GM12878 (cell line): ENCODE data around the gene AK5. TPM values are rescaled to one million over a fixed set of nuclear protein-coding genes. Genes with fewer than 3 reads are reported as not detected.

ENCODE experiments used
- ATAC-seq: fragments of 200-7000 bp; cut with Tn5 transposase; 3 replicates; pipeline ENCODE4 v1.9.1; 2020; ENCODE audit warnings: mild to moderate bottlenecking, moderate library complexity
- BruUV-seq: library from RNA; stranded (reverse); fragments of 400-500 nt; replicated peaks from 2 replicates; lab custom pipeline; 2021; lab: Mats Ljungman, UMichigan
- CTCF ChIA-PET: fragments of 300-600 bp; sonication (Branson Sonifier 250); formaldehyde crosslinking; extraction: SDS; loops from one replicate; lab custom pipeline; 2021; ENCODE audit warnings: inconsistent platforms; lab: Yijun Ruan, JAX
- POLR2A ChIA-PET: fragments of 350-600 bp; formaldehyde crosslinking; extraction: SDS; loops from one replicate; lab custom pipeline; 2021; ENCODE audit warnings: inconsistent platforms; lab: Charles Lee
- RAD21 ChIA-PET: fragments of 300-600 bp; sonication (Branson Sonifier 250); formaldehyde crosslinking; loops from one replicate; lab custom pipeline; 2023; ENCODE audit warnings: antibody characterized with exemption; ENCODE audit not compliant: unreplicated experiment; lab: Charles Lee
- SMC1A ChIA-PET: fragments of 300-600 bp; sonication (Branson Sonifier 250); formaldehyde crosslinking; loops from one replicate; lab custom pipeline; 2023; ENCODE audit not compliant: unreplicated experiment, uncharacterized antibody; lab: Charles Lee
- DNase-seq: peaks from one replicate; pipeline ENCODE4 v3.0.0-alpha.2; 2011; ENCODE audit warnings: low read depth, low spot score
- FAIRE-seq: peaks from 3 replicates; lab custom pipeline; 2011; peaks lifted over from hg19 to GRCh38; lab: Jason Lieb, UNC
- H2AFZ ChIP-seq: 2 replicates; pipeline ENCODE4 v1.6.0; 2011; ENCODE audit warnings: low read depth, low read length, control low read depth; ENCODE audit not compliant: control insufficient read depth
- H3K27ac ChIP-seq: 2 replicates; pipeline ENCODE4 v1.5.1; 2011; ENCODE audit warnings: control low read depth; ENCODE audit not compliant: control insufficient read depth, insufficient read depth
- H3K27me3 ChIP-seq, 2 experiments: replicated peaks in 1 of 2; 2 replicates each; pipeline versions ENCODE4 v1.6.0 to v1.6.1; 2011; ENCODE audit warnings: low read length in 1 of 2; ENCODE audit not compliant: control insufficient read depth in 2 of 2, insufficient read depth in 2 of 2
- H3K36me3 ChIP-seq, 2 experiments: 2 replicates each; pipeline ENCODE4 v1.5.1; 2011; ENCODE audit warnings: low read length in 1 of 2; ENCODE audit not compliant: control insufficient read depth in 2 of 2, insufficient read depth in 2 of 2
- H3K4me1 ChIP-seq: 2 replicates; pipeline ENCODE4 v1.6.1; 2011; ENCODE audit warnings: mild to moderate bottlenecking, low read length, moderate library complexity, mixed read lengths; ENCODE audit not compliant: control insufficient read depth, insufficient read depth
- H3K4me2 ChIP-seq: 2 replicates; pipeline ENCODE4 v1.6.0; 2011; ENCODE audit warnings: control low read depth; ENCODE audit not compliant: control insufficient read depth, insufficient read depth
- H3K4me3 ChIP-seq: fragments of 200-600 bp; sonication (generic); 2 replicates; pipeline ENCODE4 v1.5.1; 2016
- H3K79me2 ChIP-seq: 2 replicates; pipeline ENCODE4 v1.6.0; 2011; ENCODE audit warnings: low read length; ENCODE audit not compliant: control insufficient read depth, insufficient read depth
- H3K9ac ChIP-seq: 2 replicates; pipeline ENCODE4 v1.8.0; 2011; ENCODE audit warnings: low read length, control low read depth, mixed read lengths; ENCODE audit not compliant: control insufficient read depth, insufficient read depth
- H3K9me3 ChIP-seq: replicated peaks from 3 replicates; pipeline ENCODE4 v1.5.1; 2011; ENCODE audit warnings: mild to moderate bottlenecking, low read length; ENCODE audit not compliant: control insufficient read depth, insufficient read depth
- H4K20me1 ChIP-seq: 2 replicates; pipeline ENCODE4 v1.6.0; 2011; ENCODE audit not compliant: control insufficient read depth, insufficient read depth
- BCL11A ChIP-seq: IDR thresholded peaks from 2 replicates; pipeline ENCODE4 v1.6.1; 2011; ENCODE audit warnings: low read depth, low read length
- MTA2 ChIP-seq: fragments of 450-650 bp; IDR thresholded peaks from 2 replicates; pipeline ENCODE4 v1.6.1; 2016; ENCODE audit warnings: low read depth, mild to moderate bottlenecking, moderate library complexity
- POLR2AphosphoS5 ChIP-seq: IDR thresholded peaks from 2 replicates; pipeline ENCODE4 v1.6.1; 2011; ENCODE audit warnings: mild to moderate bottlenecking, low read length, inconsistent platforms
- RAD51 ChIP-seq: fragments of 450-650 bp; IDR thresholded peaks from 2 replicates; pipeline ENCODE4 v1.6.1; 2016; ENCODE audit warnings: moderate library complexity, mild to moderate bottlenecking, inconsistent platforms
- SP1 ChIP-seq: IDR thresholded peaks from one replicate; pipeline ENCODE4 v1.6.1; 2011; ENCODE audit warnings: low read depth, low read length
- SPI1 ChIP-seq: IDR thresholded peaks from 2 replicates; pipeline ENCODE4 v1.6.1; 2011; ENCODE audit warnings: low read depth, mild to moderate bottlenecking, low read length, moderate library complexity, borderline replicate concordance; ENCODE audit not compliant: insufficient read depth
- TCF12 ChIP-seq: IDR thresholded peaks from 2 replicates; pipeline ENCODE4 v1.6.1; 2011; ENCODE audit warnings: low read depth, mild to moderate bottlenecking, low read length
- USF2 ChIP-seq: IDR thresholded peaks from 2 replicates; pipeline ENCODE4 v1.6.1; 2011; ENCODE audit warnings: low read depth, low read length, improper control_type of control experiment, borderline replicate concordance
- WGBS: methylation state at CpG from one replicate; pipeline ENCODE4 v1.1.6; 2016; ENCODE audit warnings: low lambda C conversion rate; ENCODE audit not compliant: insufficient replicate concordance, insufficient coverage; ENCODE audit errors: missing lambda C conversion rate; 5-methylcytosine and 5-hydroxymethylcytosine counted together
- in situ Hi-C: fragments of 300-500 bp; cut with MboI; formaldehyde crosslinking; loops from 9 replicates; pipeline ENCODE4 v1.14.3; 2018; ENCODE audit warnings: mixed read lengths
- intact Hi-C: fragments of 100-400 bp; cut with micrococcal nuclease; formaldehyde crosslinking; loops from one replicate; pipeline ENCODE4 v1.14.2; 2022; ENCODE audit not compliant: unreplicated experiment
- polyA plus RNA-seq, 11 experiments: library from polyadenylated mRNA; depleted of rRNA in 4 of 11; unstranded in 6 of 11; stranded (reverse) in 5 of 11; fragments of >200 nt; fragmentation: Nextera tagmentation in 4 of 11; fragmentation: Illumina TruSeq in 1 of 11; extraction: Ambion mirVana in 4 of 11; extraction: Trizol in 1 of 11; gene quantifications; 1 replicate in 1 of 11; 2 replicates in 10 of 11; pipeline versions ENCODE4 v1.2.1 to v1.2.3, GENCODE V29; 2011 to 2016; ENCODE audit warnings: inconsistent platforms in 2 of 11, missing spikeins in 2 of 11, low read depth in 1 of 11
- total RNA-seq, 4 experiments: library from RNA; depleted of rRNA in 3 of 4; stranded (reverse); fragments of >200 nt in 3 of 4; fragmentation: Illumina TruSeq in 1 of 4; extraction: Trizol in 1 of 4; gene quantifications; 2 replicates each; pipeline versions ENCODE4 v1.2.1 to v1.2.3, GENCODE V29; 2013 to 2021

AK5 gene
- total and polyA plus RNA-seq, 10 of the 15 experiments (the other 5 are each of a cell fraction or from before 2014, with no cell fraction given), result 0.08 to 0.33 TPM; not detected in 8

DNA sequence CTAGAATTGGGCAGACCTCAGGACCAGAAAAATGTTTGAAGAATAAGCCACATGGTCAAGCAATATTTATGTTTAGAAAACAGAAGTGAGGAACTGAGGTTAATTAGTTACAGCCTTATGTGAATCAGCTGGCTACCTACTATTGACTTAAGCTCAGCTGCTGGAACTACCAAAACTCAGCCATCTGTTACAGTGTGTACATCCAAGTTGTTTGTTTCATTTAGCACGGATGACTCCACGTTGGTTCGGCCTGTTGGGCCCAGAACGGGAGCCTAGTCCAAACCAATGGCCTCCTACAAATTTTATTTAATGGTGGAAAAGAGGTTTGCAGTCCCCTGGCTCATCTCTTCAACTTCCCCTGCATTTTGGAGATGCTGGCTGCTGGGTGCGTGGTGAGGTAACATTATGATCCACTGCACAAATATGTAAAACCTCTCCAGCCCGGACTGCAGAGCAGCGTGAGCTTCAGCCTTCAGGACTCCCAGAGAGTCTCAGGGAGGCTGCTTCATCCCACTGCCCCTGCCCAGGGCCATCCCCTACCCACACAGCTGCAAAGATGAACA lies 257.2 kb downstream of the AK5 start:
- Histone ChIP-seq H4K20me1 (no peaks in the 10 kb centered on the region), H3K9me3 (no peaks in the 10 kb centered on the region), H3K9ac (no peak overlapping the region), H3K79me2 (no peaks in the 10 kb centered on the region), H2AFZ (no peak overlapping the region; the same call in 1 of the 2 replicates), H3K4me1 (peaks cover 30% of the 10 kb centered on the region), H3K4me3 (no peak overlapping the region), H3K4me2 (0 out of 2 replicates have a peak overlapping the region, but pooled peaks have one; percentile 38), H3K27ac (no peak overlapping the region), H3K27me3 (no peaks in the 10 kb centered on the region), H3K36me3 (no peaks in the 10 kb centered on the region)
- TF ChIP-seq POLR2AphosphoS5, result no peak
- peak; percentile 67 for TF ChIP-seq MTA2
- TF ChIP-seq BCL11A, result peak; percentile 34; the same call in 1 of the 2 replicates
- TF ChIP-seq USF2, result no peak
- peak; percentile 59; the same call in 1 of the 2 replicates for TF ChIP-seq TCF12
- no peak for TF ChIP-seq SP1
- peak; percentile 69 for TF ChIP-seq SPI1
- TF ChIP-seq RAD51, result peak; percentile 40; the same call in 1 of the 2 replicates
- WGBS, result 46% methylated on average over 7 of the region's 7 CpGs
- ChIA-PET CTCF (interaction anchor here (0.7 to 1.7 kb wide), 3 partner anchors 15 to 494 kb away, joined by 3 read pairs; no protein-coding TSS in a partner anchor), SMC1A (interaction anchor here (0.7 to 1.9 kb wide), 7 partner anchors 14 to 1634 kb away, joined by 3 to 6 read pairs (median 3); no protein-coding TSS in a partner anchor), POLR2A (no interaction called here), RAD21 (interaction anchor here (0.8 to 1.0 kb wide), 2 partner anchors 132 to 144 kb away, joined by 3 read pairs; partner anchors contain the start of gene ZZZ3)
- peak; percentile 77 for ATAC-seq
- intact Hi-C loops, result loop anchor here (5.0 to 10.0 kb wide), 2 partner anchors 143 to 576 kb away; partner anchors contain the start of gene ZZZ3
- in situ Hi-C loops, result no loop called here
- DNase-seq, result no peak
- FAIRE-seq, result no peak
- BruUV-seq, result no TSS peak
